HG02571 (cell line): Measurements from ENCODE around the gene EEF1G.

Experiments
- ATAC-seq: cut with Tn5 transposase; IDR thresholded peaks from one replicate; pipeline ENCODE4 v1.9.1; 2021; ENCODE audit warnings: mild to moderate bottlenecking, moderate library complexity; ENCODE audit not compliant: unreplicated experiment

EEF1G gene

GRCh38 chr11:62542750-62543567, 30.7 kb downstream of the EEF1G start:
- ATAC-seq: no peak

- no peak for ATAC-seq
Measured at GRCh38 chr11:62542111-62542745, 31.5 kb downstream of the EEF1G start.

GRCh38 chr11:62540804-62541701, 32.6 kb downstream of the EEF1G start:
- ATAC-seq: peak; percentile 40

DNA sequence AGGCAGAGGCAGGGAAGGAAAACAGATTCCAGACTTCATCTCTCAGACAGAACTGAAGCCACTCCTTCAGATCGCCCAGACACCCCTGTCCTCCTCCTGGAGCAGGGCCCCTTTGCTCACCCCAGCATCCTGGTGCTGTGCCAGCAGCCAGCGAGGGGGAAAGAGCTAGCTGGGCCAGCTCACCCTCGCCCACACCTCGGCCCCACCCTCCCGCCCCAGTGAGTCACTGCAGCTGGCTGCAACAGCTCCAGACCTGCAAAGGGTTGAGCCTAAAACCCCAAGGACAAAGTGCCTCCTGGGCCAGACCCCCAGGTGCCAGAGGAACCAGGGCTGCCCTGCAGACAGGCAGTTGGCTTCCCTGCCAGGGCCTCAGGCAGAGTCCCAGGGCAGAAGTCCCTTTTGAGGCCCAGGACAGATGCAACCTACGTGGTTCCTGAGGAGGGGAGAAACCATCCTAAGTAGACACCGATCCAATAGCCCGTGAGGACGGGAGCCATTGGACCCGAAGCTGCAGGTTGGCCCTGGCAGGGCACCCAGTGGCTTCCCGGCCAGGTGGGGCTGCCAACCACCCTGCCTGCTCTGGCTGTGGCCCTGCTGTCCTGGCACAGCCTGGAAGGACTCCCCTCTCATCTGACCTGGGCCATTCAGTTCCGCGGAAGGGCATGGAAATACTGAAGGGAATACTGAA, 34.3 kb downstream of the EEF1G start:
- no peak for ATAC-seq

DNA sequence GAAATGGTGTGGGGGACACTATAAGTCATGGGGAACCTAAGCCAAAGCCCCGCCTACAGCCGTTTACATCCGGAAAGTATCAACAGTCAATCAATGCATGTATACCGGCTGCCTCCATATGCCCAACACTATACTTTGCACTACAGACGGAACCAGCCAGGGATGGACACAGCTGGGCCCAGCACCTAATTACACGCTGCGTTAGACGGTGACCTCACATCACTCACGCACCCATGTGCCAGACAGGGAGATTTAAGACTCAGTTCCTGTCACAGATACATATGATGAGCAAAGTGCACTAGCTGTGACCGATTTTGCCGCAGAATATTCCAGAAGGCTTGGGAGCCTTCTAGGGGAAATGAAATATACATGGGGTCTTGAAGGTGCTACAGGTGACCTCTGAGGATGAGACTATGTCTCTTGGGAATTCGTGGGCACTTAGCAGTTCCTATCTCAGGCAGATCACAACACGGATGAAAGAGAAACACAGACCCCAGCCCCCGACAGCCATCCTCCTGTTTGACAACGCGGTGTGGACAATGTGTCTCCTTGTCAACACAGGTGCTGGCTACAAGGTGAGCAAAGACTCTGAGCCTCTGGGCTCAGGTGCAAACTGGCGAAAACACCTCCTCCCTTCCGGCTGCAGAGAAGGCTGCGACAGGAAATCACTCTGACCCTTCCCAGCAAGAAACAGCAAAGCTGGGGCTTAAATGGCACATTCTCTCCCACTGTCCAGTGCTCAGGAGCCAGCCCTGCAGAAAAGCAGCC, 35.0 kb downstream of the EEF1G start:
- no peak for ATAC-seq

DNA sequence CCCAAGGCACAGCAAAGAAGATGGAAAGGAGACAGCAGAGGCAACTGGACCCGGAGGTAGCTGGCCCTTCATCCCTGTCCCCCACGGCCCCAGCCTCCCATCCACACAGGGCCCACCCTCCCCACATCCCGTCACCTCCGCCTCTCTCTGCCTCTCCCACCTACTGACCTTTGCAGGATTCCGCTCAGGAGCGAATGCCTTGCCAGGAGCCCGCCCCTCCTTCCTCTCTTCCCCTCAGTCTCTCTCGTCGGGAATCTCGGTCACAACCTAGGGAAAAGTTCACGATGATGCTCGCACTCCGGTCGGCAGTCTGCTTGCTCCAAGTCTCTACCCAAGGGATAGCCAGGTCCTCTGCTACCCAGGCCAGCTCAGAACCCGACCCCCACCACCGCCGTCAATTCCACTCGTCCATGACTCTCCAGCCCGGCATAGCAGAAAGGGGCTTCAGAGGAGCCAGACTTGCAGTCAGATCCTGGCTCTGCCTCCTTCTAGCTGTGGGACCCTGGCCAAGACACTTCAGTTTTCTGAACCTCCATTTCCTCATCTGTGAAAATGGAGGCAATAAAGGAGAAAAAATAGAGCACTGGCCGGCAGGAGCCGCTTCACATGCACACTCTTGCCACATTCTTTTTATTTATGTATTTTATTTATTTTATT, 37.3 kb downstream of the EEF1G start:
- ATAC-seq: no peak

DNA sequence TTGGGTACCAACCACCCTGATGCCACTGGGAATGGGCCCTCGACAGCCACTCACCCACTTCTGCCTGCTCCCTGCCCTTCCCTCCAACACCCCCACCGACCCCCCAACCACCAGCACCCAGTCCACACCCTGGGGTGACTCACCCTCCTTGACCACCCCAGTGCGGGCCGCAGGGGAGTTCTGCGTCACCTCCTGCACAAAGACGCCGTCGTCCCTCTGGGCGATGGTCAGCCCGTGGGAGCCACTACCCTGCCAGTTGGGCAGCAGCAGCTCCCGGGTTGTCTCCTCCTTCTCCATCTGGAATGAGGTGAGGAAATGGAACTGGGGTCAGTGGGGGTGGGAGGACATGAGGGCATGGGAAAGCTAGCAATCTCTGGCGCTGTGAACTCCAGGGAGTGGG, 37.9 kb downstream of the EEF1G start:
- no peak for ATAC-seq

DNA sequence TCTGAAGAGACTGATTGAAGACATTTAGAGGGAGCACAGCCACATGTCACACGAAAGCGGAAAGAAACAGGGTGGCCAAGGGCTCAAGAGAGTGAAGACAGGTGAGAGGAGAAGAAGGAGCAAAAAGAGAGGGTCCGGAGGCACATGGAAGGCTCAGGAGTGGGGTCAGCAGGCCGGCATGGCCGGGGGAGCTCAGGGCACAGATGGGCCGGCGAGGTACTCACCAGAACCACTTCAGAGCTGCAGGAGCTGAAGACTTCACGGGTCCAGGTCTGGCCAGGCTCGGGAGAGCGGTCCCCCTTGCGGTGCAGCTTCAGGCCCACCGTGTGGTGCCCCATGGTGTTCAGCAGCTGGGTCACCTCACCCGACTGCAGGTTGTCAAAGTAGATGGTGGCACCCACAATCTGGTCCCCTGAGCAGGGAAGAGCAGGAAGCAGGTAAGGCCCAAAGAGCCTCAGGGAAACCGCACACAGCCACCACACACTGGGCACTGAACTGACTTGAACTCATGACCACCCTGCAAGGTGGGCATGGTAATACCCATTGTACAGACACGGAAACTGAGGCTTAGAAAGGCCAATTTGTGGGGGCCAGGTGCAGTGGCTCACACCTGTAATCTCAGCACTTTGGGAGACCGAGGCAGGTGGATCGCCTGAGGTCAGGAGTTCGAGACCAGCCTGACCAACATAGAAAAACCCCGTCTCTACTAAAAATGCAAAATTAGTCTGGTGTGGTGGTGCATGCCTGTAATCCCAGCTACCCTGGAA, 38.7 kb downstream of the EEF1G start:
- no peak for ATAC-seq

DNA sequence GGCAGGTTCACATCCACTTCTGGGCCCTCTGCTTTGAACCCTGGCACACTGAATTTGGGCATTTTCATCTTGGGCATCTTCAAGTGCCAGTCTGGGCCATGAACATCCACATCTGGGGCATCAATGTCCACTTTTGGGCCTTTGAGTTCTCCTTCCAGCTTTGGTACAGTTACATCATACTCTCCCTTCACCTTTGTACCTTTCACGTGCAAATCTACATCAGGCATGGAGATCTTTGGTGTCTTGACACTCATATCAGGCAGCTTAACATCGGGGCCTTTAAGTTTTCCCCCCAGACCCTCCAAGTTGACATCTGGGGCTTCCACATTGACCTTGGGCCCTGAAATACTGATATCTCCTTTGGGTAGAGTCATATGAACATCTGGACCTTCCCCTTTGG, 41.6 kb downstream of the EEF1G start:
- no peak for ATAC-seq

DNA sequence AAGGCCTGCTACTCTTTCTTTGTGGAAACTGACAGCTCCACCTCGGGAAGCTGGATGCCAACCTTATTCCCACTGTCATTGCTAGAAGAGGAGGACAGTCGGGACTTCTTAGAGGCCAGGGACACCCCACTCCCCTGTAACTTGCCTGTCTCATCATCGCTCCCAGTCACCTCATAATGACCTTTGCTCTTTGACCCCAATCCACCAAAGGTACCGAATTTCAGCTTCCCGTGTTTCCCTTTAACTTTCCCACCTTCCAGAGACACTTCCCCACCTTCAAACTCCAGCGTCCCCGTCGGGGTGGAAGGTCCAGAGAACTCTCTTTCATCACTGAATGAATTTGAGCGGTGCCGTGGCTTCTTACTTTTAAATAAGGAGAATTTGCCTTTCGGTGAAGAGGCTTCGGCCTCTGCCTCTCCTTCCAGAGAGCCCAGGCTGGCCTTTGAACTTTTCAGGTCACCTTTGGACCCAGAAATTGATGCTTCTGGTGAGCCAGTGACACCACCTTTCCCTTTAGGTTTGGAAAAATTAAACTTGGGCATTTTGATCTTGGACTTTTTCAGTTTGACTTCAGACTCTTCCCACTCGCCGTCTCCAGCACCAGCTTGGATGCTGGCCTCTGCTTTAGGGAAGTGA, 56.8 kb downstream of the EEF1G start:
- no peak for ATAC-seq

- no peak for ATAC-seq
Measured at GRCh38 chr11:62514151-62514550, 59.5 kb downstream of the EEF1G start.

- ATAC-seq: no peak
Measured at GRCh38 chr11:62513626-62514025, 60.1 kb downstream of the EEF1G start.

GRCh38 chr11:62512961-62513360, 60.7 kb downstream of the EEF1G start:
- no peak for ATAC-seq
